GM21515 (cell line): Measurements from ENCODE around the gene EGF.

ENCODE experiments used
- ATAC-seq: cut with Tn5 transposase; IDR thresholded peaks from one replicate; pipeline ENCODE4 v1.9.1; 2021; ENCODE audit not compliant: unreplicated experiment

EGF gene

DNA sequence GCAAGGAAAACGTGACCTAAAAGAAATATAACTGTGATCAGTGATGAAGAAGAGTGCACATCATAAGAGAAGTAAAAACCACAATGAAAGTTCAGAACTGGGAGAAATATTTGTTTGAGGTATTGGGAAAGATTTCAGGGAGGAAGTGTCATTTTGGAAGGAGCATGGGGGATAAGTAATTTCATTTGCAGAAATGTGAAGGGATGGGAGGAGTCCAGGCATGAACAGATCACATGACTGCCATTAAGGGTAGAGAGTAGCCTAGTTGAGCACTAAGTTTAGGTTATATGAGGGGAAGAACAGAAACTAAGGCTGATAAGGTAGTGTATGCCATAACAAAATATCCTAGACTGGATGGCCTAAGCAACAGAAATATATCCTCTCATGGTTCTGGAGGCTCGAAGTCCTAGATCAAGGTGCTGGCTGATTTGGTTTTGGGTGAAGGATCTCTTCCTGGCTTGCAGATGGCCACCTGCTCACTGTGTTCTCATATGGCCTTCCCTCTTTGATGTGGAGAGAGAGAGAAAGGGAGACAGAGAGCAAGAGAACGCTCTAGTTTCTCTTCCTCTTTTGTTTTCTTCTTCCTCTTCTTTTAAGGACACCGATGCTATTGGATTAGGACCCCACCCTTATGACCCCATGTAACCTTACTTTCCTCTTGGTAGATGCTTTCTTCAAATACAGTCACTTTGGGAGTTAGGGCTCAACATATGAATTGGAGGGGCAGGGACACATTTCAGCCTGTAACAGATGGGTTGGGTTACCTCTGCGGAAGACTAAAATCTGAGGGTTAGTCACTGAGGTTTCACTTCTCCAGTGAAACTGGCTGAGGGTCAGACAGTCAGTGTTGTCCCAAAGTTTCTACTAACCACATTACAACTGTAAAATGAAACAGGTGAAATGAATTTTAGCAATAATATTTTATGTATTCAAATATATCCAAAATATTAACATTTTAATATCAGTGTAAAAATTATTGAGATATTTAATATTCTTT, 77.9 kb downstream of the EGF start:
- ATAC-seq = peak; percentile 87

DNA sequence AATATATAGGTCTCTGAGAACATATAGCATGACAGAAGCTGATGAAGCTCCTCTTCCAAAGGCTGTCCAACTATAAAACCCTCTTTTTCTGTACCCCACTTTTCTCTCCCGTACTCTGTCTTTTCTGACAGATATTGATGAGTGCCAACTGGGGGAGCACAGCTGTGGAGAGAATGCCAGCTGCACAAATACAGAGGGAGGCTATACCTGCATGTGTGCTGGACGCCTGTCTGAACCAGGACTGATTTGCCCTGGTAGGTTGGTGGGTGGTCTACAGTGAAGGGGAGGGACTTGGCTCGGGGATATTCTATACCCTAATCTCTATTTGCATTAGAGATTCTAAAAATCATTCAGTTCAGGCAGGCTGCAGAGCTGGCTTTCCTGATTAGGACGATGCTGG, 80.4 kb downstream of the EGF start:
- no peak for ATAC-seq

DNA sequence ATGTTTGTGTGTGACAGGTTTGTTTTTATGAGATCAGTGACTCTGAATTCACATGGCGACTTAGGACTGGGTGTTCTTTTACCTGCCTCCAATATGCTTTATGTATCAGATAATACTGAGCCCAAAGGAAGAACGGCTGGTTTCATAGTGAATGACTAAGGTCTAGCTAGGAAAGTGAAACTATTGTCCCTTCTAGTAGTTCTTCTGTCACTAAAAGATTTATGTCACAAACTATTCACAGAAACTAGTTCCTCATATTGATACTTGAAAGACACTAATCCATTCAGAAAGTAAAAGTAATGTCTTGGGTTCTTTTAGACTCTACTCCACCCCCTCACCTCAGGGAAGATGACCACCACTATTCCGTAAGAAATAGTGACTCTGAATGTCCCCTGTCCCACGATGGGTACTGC, 81.7 kb downstream of the EGF start:
- peak; percentile 56 for ATAC-seq

- no peak for ATAC-seq
Observed at GRCh38 chr4:109996526-109996925, 83.8 kb downstream of the EGF start.

DNA sequence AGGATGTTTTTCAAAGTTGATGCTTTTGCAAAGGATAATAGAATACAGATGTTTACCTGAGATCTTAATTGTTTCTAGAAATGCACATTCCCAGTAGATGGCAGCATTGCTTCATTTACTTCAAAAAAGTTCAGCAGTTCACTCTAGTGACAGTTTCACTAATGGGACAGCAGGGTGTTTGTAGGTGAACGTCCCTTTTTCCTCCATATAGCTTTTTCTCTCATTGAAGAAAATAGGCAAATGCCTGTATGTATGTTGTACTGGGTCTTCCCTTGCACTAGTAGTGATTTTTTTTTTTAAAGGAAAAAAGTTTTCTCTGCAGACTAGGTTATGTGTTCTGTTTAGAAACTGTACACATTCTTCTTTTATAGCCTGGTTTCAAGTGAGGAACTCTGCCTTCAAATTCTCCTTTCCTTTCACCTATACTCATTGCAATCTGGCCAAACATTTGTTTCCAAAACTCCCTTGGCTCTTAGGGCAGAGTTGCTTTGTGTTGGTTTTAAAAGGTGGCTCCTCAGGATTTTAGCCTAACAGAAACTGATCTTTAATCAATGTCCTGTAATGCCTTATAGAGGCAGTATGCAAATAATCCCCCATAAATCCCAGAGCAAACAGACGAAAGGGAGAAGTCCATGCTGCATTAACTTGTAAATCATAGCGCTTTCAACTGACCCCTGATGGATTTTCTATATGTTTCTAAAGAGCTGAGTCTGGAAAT, 86.3 kb downstream of the EGF start:
- peak; percentile 43 for ATAC-seq

- ATAC-seq = no peak
Observed at GRCh38 chr4:109999585-109999912, 86.9 kb downstream of the EGF start.

- ATAC-seq = no peak
Observed at GRCh38 chr4:110002326-110002725, 89.6 kb downstream of the EGF start.

- no peak for ATAC-seq
Observed at GRCh38 chr4:110003401-110004187, 90.9 kb downstream of the EGF start.

DNA sequence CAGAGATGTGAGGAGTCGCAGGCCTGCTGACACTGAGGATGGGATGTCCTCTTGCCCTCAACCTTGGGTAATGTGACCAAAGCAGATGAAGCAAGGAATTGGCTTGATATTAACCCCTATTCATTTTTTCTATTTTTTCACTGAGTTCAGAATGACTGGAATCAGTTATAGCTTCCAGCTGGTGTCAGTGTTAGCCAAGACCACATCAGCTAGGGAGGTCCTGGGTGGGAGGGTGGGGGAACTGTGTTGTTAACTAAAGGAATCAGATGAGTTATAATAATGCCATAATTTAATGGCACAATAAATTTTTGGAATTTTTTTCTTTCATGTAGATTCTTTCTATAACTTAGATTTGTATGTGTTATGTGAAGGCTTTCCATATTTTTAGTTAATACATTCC, 91.9 kb downstream of the EGF start:
- ATAC-seq = no peak

DNA sequence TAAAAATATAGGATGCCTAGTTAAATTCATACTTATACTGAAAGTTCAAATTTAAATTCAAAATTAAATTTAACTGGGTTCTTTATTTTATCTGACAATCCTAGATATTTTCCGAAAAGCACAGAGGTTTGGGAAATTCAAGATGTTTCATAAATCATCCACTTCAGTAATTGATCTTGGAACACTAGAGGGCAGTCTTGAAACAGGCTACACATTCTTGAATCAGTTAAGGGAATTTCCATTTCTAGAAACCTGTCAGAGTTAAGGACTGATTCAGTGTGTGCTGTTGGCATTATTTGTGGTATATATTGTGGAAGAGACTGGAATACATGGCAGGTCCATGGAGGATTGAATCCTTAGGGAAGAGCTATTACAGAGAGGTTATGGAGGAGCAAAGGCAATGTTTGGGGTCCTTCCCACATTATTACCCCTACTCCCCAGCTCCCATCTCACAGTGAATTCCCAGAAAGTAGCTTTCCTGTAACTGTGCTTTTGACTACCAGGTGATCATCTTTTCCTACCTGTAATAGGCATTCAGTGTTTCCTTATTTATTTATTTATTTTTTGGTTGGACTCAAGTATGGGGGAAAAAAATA, 92.9 kb downstream of the EGF start:
- ATAC-seq = no peak

DNA sequence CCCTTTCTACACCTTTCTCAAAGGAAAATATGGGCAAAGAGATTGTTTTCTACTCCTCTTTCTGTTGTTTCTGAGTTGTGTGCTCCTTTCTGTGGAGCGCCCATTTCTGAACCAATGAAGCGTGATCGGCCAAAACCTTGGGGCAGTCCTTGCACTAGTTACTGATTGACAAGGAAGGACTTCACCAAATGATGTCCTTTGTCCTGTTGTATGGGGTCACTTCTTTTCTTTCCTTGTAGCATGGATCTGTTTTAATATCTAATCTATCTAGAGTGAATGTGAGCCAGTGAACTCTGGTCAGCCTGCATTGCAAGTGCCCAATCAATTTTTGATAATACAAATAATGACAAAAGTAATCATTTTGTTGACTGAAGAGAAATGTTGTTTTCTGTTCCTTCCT, 94.5 kb downstream of the EGF start:
- ATAC-seq = no peak

DNA sequence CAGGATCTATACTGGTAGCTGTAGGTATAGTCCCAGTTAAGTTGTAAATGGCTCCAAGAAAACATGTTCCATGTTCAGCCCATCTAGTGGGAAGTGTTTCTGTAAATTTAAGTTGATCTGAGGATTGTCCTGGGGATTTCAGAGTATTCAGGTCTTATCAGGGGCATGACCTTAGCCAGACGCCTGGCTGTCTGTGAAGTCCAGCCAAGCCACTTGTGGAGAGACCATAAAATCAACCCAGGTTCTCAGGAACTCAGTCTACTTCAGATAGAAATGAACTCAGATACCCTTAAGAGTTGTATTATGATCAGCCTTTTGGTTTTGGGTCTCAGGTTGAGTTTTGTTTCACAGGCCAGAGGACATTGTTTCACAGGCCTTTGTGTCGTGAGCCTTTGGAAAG, 95.9 kb downstream of the EGF start:
- no peak for ATAC-seq

- ATAC-seq = no peak
Observed at GRCh38 chr4:110009550-110009949, 96.9 kb downstream of the EGF start.

DNA sequence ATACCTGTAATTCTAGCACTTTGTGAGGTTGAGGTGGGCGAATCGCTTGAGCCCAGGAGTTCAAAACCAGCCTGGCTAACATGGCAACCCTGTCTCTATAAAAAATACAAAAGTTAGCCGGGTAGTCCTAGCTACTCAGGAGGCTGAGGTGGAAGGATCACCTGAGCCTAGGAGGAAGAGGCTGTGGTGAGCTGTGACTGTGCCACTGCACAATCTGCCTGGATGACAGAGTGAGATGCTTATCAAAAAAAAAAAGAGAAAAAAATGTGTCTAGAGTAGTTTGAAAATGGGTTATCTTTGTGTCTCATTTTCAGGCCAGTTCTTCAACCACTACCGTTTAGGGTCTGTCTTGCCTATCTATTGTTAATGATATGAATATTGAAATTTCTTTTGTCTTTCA, 98.1 kb downstream of the EGF start:
- no peak for ATAC-seq

- ATAC-seq = no peak
Observed at GRCh38 chr4:110012917-110013316, 100.2 kb downstream of the EGF start.

GRCh38 chr4:110014233-110014632, 101.5 kb downstream of the EGF start:
- no peak for ATAC-seq

- no peak for ATAC-seq
Observed at GRCh38 chr4:110019153-110019552, 106.5 kb downstream of the EGF start.

DNA sequence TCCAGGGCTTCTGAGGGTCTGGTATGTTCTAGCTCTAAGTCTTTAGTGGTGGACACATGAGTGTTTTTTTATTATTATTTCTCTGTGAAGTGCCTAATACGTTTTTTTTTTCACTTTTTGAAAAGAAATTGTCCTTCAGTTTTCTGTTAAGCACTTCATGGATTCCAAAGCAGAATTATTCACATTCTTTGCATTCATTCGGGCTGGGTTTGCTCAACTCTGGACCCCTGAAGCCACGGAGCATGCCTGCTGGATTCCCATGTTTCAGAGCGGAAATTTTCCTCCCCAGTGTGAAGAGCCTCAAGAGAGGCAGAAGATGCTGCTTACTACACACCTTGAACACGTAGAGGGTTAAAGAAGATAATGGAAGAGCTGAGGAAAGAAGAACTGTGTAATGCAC, 107.5 kb downstream of the EGF start:
- no peak for ATAC-seq

GRCh38 chr4:110020646-110021443, 108.2 kb downstream of the EGF start:
- no peak for ATAC-seq

- ATAC-seq = no peak
Observed at GRCh38 chr4:110022457-110022856, 109.8 kb downstream of the EGF start.
